Measurements from ENCODE around the gene SRPX2.

SRPX2 gene

GRCh38 chrX:100663642-100664041 lies 19.6 kb downstream of the SRPX2 start:
- H3K9me3 ChIP-seq (ENCODE audit: control insufficient read depth, low read length), result no peaks in the 10 kb centered on the region
- no peak overlapping the region for H4K8ac ChIP-seq (ENCODE audit: low read length)
- H3K4me1 ChIP-seq (ENCODE audit: control insufficient read depth, insufficient read depth, low read depth, low read length), result no peaks in the 10 kb centered on the region
- H2BK15ac ChIP-seq (ENCODE audit: low read depth, poor library complexity, severe bottlenecking), result no peak overlapping the region
- H3K27ac ChIP-seq (ENCODE audit: low read length, poor library complexity, severe bottlenecking), result no peak overlapping the region
- no peak overlapping the region for H2BK120ac ChIP-seq (ENCODE audit: low read depth, low read length)
- H2BK5ac ChIP-seq (ENCODE audit: low read depth, low read length, poor library complexity, severe bottlenecking), result no peak overlapping the region
- H2AK5ac ChIP-seq (ENCODE audit: low read length, severe bottlenecking), result no peak overlapping the region
- H3K4me3 ChIP-seq (ENCODE audit: insufficient read depth in 1 of 2, low read depth in 1 of 2, low read length in 2 of 2), result no peak overlapping the region
- peaks cover 30 to 73% of the 10 kb centered on the region in 2 experiments for H3K36me3 ChIP-seq (ENCODE audit: control insufficient read depth in 1 of 2, insufficient read depth in 2 of 2, low read depth in 1 of 2, low read length in 2 of 2)
- no peak overlapping the region for H2AFZ ChIP-seq (ENCODE audit: low read depth, low read length)
- no peak overlapping the region for H4K91ac ChIP-seq (ENCODE audit: low read length)
- no peak for DNase-seq
- H3K9ac ChIP-seq (ENCODE audit: low read length), result no peak overlapping the region
- H3K18ac ChIP-seq (ENCODE audit: low read depth in 1 of 2, low read length in 2 of 2), result no peak overlapping the region
- peaks cover 0 to 38% of the 10 kb centered on the region in 2 experiments for H3K27me3 ChIP-seq (ENCODE audit: control insufficient read depth in 1 of 2, insufficient read depth in 1 of 2, low read length in 2 of 2)
- no peak overlapping the region for H3K14ac ChIP-seq (ENCODE audit: low read length in 2 of 2)
- H3K23ac ChIP-seq (ENCODE audit: low read length in 2 of 2), result no peak overlapping the region
- WGBS, result 64% methylated on average over 1 of the region's 2 CpGs
- H3K4ac ChIP-seq (ENCODE audit: low read depth in 1 of 2, low read length in 2 of 2), result no peak overlapping the region
- no peak overlapping the region for H3K4me2 ChIP-seq (ENCODE audit: low read length, poor library complexity, severe bottlenecking)
- H2BK12ac ChIP-seq (ENCODE audit: low read length in 2 of 2), result peak overlapping the region in 1 of 2 experiments; percentile 42
- peaks cover 7% of the 10 kb centered on the region for H3K79me1 ChIP-seq (replicated peaks; ENCODE audit: low read length, poor library complexity, severe bottlenecking)

- Histone ChIP-seq H2BK15ac (ENCODE audit: low read depth, poor library complexity, severe bottlenecking) (no peak overlapping the region), H3K27ac (ENCODE audit: low read length, poor library complexity, severe bottlenecking) (peak overlapping the region; percentile 35), H3K9ac (ENCODE audit: low read length) (peak overlapping the region; percentile 55), H3K4me1 (ENCODE audit: control insufficient read depth, insufficient read depth, low read depth, low read length) (no peaks in the 10 kb centered on the region), H3K79me1 (replicated peaks; ENCODE audit: low read length, poor library complexity, severe bottlenecking) (no peaks in the 10 kb centered on the region), H4K8ac (ENCODE audit: low read length) (no peak overlapping the region), H3K23ac (ENCODE audit: low read length in 2 of 2) (no peak overlapping the region), H2BK5ac (ENCODE audit: low read depth, low read length, poor library complexity, severe bottlenecking) (no peak overlapping the region), H2BK12ac (ENCODE audit: low read length in 2 of 2) (no peak overlapping the region), H3K9me3 (ENCODE audit: control insufficient read depth, low read length) (no peaks in the 10 kb centered on the region), H2AFZ (ENCODE audit: low read depth, low read length) (no peak overlapping the region), H3K36me3 (ENCODE audit: control insufficient read depth in 1 of 2, insufficient read depth in 2 of 2, low read depth in 1 of 2, low read length in 2 of 2) (peaks cover 31 to 55% of the 10 kb centered on the region in 2 experiments), H3K18ac (ENCODE audit: low read depth in 1 of 2, low read length in 2 of 2) (no peak overlapping the region), H3K27me3 (ENCODE audit: control insufficient read depth in 1 of 2, insufficient read depth in 1 of 2, low read length in 2 of 2) (peaks cover 0 to 19% of the 10 kb centered on the region in 2 experiments), H2BK120ac (ENCODE audit: low read depth, low read length) (no peak overlapping the region), H3K4ac (ENCODE audit: low read depth in 1 of 2, low read length in 2 of 2) (no peak overlapping the region), H3K14ac (ENCODE audit: low read length in 2 of 2) (no peak overlapping the region), H3K4me3 (ENCODE audit: insufficient read depth in 1 of 2, low read depth in 1 of 2, low read length in 2 of 2) (no peak overlapping the region), H2AK5ac (ENCODE audit: low read length, severe bottlenecking) (peak overlapping the region; percentile 56), H4K91ac (ENCODE audit: low read length) (no peak overlapping the region), H3K4me2 (ENCODE audit: low read length, poor library complexity, severe bottlenecking) (no peak overlapping the region)
- no peak for DNase-seq
- WGBS, result 100% methylated on average over 2 of the region's 3 CpGs
Measured at GRCh38 chrX:100672966-100673365, 29.0 kb downstream of the SRPX2 start.

- Histone ChIP-seq H3K4me2 (ENCODE audit: low read length, poor library complexity, severe bottlenecking) (no peak overlapping the region), H3K4me3 (ENCODE audit: insufficient read depth in 1 of 2, low read depth in 1 of 2, low read length in 2 of 2) (no peak overlapping the region), H3K18ac (ENCODE audit: low read depth in 1 of 2, low read length in 2 of 2) (no peak overlapping the region), H3K36me3 (ENCODE audit: control insufficient read depth in 1 of 2, insufficient read depth in 2 of 2, low read depth in 1 of 2, low read length in 2 of 2) (peaks cover 32 to 55% of the 10 kb centered on the region in 2 experiments), H4K91ac (ENCODE audit: low read length) (no peak overlapping the region), H3K4ac (ENCODE audit: low read depth in 1 of 2, low read length in 2 of 2) (no peak overlapping the region), H3K14ac (ENCODE audit: low read length in 2 of 2) (no peak overlapping the region), H3K9ac (ENCODE audit: low read length) (peak overlapping the region; percentile 55), H2BK5ac (ENCODE audit: low read depth, low read length, poor library complexity, severe bottlenecking) (no peak overlapping the region), H3K9me3 (ENCODE audit: control insufficient read depth, low read length) (no peaks in the 10 kb centered on the region), H2AK5ac (ENCODE audit: low read length, severe bottlenecking) (no peak overlapping the region), H3K27ac (ENCODE audit: low read length, poor library complexity, severe bottlenecking) (peak overlapping the region; percentile 35), H4K8ac (ENCODE audit: low read length) (no peak overlapping the region), H2BK12ac (ENCODE audit: low read length in 2 of 2) (no peak overlapping the region), H2BK15ac (ENCODE audit: low read depth, poor library complexity, severe bottlenecking) (no peak overlapping the region), H3K79me1 (replicated peaks; ENCODE audit: low read length, poor library complexity, severe bottlenecking) (no peaks in the 10 kb centered on the region), H3K27me3 (ENCODE audit: control insufficient read depth in 1 of 2, insufficient read depth in 1 of 2, low read length in 2 of 2) (peaks cover 0 to 23% of the 10 kb centered on the region in 2 experiments), H3K23ac (ENCODE audit: low read length in 2 of 2) (no peak overlapping the region), H2BK120ac (ENCODE audit: low read depth, low read length) (no peak overlapping the region), H2AFZ (ENCODE audit: low read depth, low read length) (no peak overlapping the region), H3K4me1 (ENCODE audit: control insufficient read depth, insufficient read depth, low read depth, low read length) (no peaks in the 10 kb centered on the region)
- no CpG with 5 or more reads among the region's 3 CpGs for WGBS
- peak; percentile 57 for DNase-seq
Measured at GRCh38 chrX:100673397-100673953, 29.5 kb downstream of the SRPX2 start.

- Histone ChIP-seq H3K9me3 (ENCODE audit: control insufficient read depth, low read length) (no peaks in the 10 kb centered on the region), H3K4me3 (ENCODE audit: insufficient read depth in 1 of 2, low read depth in 1 of 2, low read length in 2 of 2) (no peak overlapping the region), H2BK15ac (ENCODE audit: low read depth, poor library complexity, severe bottlenecking) (no peak overlapping the region), H2BK120ac (ENCODE audit: low read depth, low read length) (no peak overlapping the region), H3K18ac (ENCODE audit: low read depth in 1 of 2, low read length in 2 of 2) (no peak overlapping the region), H3K4me1 (ENCODE audit: control insufficient read depth, insufficient read depth, low read depth, low read length) (no peaks in the 10 kb centered on the region), H2AFZ (ENCODE audit: low read depth, low read length) (no peak overlapping the region), H3K27ac (ENCODE audit: low read length, poor library complexity, severe bottlenecking) (no peak overlapping the region), H4K8ac (ENCODE audit: low read length) (no peak overlapping the region), H2BK12ac (ENCODE audit: low read length in 2 of 2) (no peak overlapping the region), H3K36me3 (ENCODE audit: control insufficient read depth in 1 of 2, insufficient read depth in 2 of 2, low read depth in 1 of 2, low read length in 2 of 2) (peaks cover 26 to 49% of the 10 kb centered on the region in 2 experiments), H3K9ac (ENCODE audit: low read length) (no peak overlapping the region), H3K23ac (ENCODE audit: low read length in 2 of 2) (no peak overlapping the region), H4K91ac (ENCODE audit: low read length) (no peak overlapping the region), H2AK5ac (ENCODE audit: low read length, severe bottlenecking) (no peak overlapping the region), H3K4me2 (ENCODE audit: low read length, poor library complexity, severe bottlenecking) (no peak overlapping the region), H3K14ac (ENCODE audit: low read length in 2 of 2) (no peak overlapping the region), H3K27me3 (ENCODE audit: control insufficient read depth in 1 of 2, insufficient read depth in 1 of 2, low read length in 2 of 2) (peaks cover 0 to 34% of the 10 kb centered on the region in 2 experiments), H3K79me1 (replicated peaks; ENCODE audit: low read length, poor library complexity, severe bottlenecking) (peaks cover 2% of the 10 kb centered on the region), H2BK5ac (ENCODE audit: low read depth, low read length, poor library complexity, severe bottlenecking) (no peak overlapping the region), H3K4ac (ENCODE audit: low read depth in 1 of 2, low read length in 2 of 2) (no peak overlapping the region)
- WGBS, result no CpG with 5 or more reads among the region's 2 CpGs
- DNase-seq, result no peak
Measured at GRCh38 chrX:100674705-100675104, 30.7 kb downstream of the SRPX2 start.
